PC-3 (cell line): ENCODE data around the gene SCN1A.

Experiments used
- EZH2 ChIP-seq: fragments of 300-600 bp; sonication (generic); IDR thresholded peaks from one replicate; pipeline ENCODE4 v1.6.1; 2017; ENCODE audit warnings: antibody characterized with exemption, mild to moderate bottlenecking, low read length; ENCODE audit not compliant: unreplicated experiment
- EZH2phosphoT487 ChIP-seq: fragments of 300-600 bp; sonication (generic); IDR thresholded peaks from 2 replicates; pipeline ENCODE4 v1.6.1; 2018; ENCODE audit warnings: mild to moderate bottlenecking, antibody characterized with exemption, low read length, borderline replicate concordance
- TF ChIP-seq, protein P1 (sequence below): fragments of 300-600 bp; sonication (generic); conservative IDR thresholded peaks from 2 replicates; pipeline ENCODE4 v1.5.1; 2017; ENCODE audit warnings: antibody characterized with exemption, low read depth, mild to moderate bottlenecking, low read length

DNA sequence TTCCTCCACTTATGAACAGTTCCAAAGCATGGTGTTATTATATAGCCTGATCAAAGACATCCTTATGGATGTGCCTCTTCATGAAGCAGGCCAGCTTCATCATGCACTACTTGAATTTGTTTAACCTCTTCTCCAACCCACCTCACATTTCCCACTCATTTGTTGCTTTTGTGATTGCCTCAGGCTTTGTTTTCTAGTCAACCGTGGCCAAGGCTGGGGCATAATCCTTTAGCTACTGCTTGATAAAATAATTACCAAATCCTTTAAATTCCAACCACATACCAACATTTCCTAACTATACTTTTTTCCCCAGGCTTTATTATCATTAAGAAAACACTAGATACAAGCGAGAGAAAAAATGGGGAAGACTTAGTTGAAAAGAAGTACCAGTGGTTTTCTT, 39.6 kb upstream of the SCN1A start:
- TF ChIP-seq EZH2phosphoT487: no peak
- TF ChIP-seq, protein P1, sequence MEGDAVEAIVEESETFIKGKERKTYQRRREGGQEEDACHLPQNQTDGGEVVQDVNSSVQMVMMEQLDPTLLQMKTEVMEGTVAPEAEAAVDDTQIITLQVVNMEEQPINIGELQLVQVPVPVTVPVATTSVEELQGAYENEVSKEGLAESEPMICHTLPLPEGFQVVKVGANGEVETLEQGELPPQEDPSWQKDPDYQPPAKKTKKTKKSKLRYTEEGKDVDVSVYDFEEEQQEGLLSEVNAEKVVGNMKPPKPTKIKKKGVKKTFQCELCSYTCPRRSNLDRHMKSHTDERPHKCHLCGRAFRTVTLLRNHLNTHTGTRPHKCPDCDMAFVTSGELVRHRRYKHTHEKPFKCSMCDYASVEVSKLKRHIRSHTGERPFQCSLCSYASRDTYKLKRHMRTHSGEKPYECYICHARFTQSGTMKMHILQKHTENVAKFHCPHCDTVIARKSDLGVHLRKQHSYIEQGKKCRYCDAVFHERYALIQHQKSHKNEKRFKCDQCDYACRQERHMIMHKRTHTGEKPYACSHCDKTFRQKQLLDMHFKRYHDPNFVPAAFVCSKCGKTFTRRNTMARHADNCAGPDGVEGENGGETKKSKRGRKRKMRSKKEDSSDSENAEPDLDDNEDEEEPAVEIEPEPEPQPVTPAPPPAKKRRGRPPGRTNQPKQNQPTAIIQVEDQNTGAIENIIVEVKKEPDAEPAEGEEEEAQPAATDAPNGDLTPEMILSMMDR: no peak
- TF ChIP-seq EZH2: no peak
